Type B pancreatic cell (in vitro differentiated cells): Measurements from ENCODE around the gene C16orf96. TPM values are rescaled to one million over a fixed set of nuclear protein-coding genes. Genes with fewer than 3 reads are reported as not detected.

ENCODE experiments used
- DNase-seq: peaks from one replicate; pipeline ENCODE4 v3.0.0; 2021; ENCODE audit warnings: mixed read lengths; ENCODE audit not compliant: unreplicated experiment; ENCODE audit errors: extremely low spot score
- H3K27ac Mint-ChIP-seq: 2 replicates; pipeline ENCODE4 v1.8.0; 2021; ENCODE audit warnings: mild to moderate bottlenecking, mixed read lengths
- H3K27me3 Mint-ChIP-seq: 2 replicates; pipeline ENCODE4 v1.8.0; 2021; ENCODE audit warnings: mixed read lengths
- H3K36me3 Mint-ChIP-seq: 2 replicates; pipeline ENCODE4 v1.8.0; 2021; ENCODE audit warnings: mixed read lengths
- H3K4me1 Mint-ChIP-seq: one replicate; pipeline ENCODE4 v1.8.0; 2021; ENCODE audit warnings: mixed read lengths; ENCODE audit not compliant: unreplicated experiment
- H3K4me3 Mint-ChIP-seq: 2 replicates; pipeline ENCODE4 v1.8.0; 2021; ENCODE audit warnings: mild to moderate bottlenecking, mixed read lengths
- H3K9me3 Mint-ChIP-seq: 2 replicates; pipeline ENCODE4 v1.8.0; 2021; ENCODE audit warnings: mixed read lengths
- total RNA-seq: library from RNA; stranded (reverse); gene quantifications from 2 replicates; pipeline ENCODE4 v1.2.1, GENCODE V29; 2021; ENCODE audit warnings: low replicate concordance
- TF ChIP-seq, protein P1 (sequence below): fragments of 200-600 bp; sonication (generic); conservative IDR thresholded peaks from 2 replicates; pipeline ENCODE4 v1.5.0; 2021; ENCODE audit warnings: antibody characterized with exemption, mild to moderate bottlenecking

Gene C16orf96
- total RNA-seq, 1 donor from 2014 or later: 0.43 TPM

DNA sequence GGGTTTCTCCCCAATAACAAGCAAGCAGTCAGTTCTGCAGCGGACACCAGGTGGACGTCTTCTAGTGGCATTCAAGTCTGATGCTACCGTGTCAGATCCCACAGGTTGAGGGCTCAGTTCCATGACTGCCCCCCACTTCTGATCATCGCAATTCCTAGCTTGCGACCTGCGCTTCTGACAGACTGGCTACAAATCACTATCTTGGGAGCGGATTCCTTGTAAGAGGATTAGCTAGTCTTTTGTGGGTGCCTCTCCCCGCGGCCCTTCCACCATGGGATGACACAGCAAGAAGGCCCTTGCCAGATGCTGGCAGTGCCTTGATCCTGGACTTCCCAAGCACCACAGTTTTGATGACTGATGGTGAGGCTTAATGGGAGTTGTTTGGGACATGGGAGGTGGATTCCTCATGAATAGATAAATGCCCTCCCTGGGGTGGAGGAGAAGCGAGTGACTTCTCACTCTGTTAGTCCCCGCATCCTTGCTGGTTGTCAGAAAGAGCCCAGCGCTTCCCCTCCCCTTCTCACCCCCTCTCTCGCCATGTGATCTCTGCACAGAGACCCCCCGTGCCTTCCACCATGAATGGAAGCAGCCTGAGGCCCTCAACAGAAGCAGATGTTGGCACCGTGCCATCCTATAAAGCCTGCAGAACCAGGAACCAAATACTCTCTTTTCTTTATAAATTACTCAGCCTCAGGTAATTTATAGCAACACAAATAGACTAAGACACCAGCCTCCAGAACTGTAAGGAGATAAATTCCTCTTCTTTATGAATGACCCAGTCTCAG is 36.7 kb upstream of the C16orf96 start:
- H3K27me3 Mint-ChIP-seq: no peaks in the 10 kb centered on the region
- peak overlapping the region; percentile 64 for H3K4me3 Mint-ChIP-seq
- no peaks in the 10 kb centered on the region for H3K9me3 Mint-ChIP-seq
- H3K4me1 Mint-ChIP-seq: peaks cover 34% of the 10 kb centered on the region
- no peak for DNase-seq
- TF ChIP-seq, protein P1, sequence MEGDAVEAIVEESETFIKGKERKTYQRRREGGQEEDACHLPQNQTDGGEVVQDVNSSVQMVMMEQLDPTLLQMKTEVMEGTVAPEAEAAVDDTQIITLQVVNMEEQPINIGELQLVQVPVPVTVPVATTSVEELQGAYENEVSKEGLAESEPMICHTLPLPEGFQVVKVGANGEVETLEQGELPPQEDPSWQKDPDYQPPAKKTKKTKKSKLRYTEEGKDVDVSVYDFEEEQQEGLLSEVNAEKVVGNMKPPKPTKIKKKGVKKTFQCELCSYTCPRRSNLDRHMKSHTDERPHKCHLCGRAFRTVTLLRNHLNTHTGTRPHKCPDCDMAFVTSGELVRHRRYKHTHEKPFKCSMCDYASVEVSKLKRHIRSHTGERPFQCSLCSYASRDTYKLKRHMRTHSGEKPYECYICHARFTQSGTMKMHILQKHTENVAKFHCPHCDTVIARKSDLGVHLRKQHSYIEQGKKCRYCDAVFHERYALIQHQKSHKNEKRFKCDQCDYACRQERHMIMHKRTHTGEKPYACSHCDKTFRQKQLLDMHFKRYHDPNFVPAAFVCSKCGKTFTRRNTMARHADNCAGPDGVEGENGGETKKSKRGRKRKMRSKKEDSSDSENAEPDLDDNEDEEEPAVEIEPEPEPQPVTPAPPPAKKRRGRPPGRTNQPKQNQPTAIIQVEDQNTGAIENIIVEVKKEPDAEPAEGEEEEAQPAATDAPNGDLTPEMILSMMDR: no peak
- H3K27ac Mint-ChIP-seq: peak overlapping the region; percentile 86
- H3K36me3 Mint-ChIP-seq: no peaks in the 10 kb centered on the region

DNA sequence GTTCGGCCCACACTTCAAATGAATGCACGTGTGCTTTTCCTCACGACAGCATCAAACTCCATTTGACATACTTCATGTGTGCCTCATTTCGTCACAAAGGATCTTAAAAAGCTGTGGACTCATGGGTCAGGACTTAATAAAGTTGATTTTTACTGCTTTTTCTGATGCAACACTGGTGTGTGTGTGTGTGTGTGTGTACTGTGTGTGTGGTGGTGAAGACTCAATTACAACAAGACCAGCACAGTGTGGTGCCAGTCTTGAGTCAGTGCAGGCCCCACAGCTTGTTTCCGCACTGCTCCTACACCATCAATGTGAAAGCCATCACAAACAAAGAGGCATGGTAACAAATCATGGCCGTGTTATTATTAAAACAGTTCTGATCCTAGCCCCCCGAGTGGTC is 35.2 kb upstream of the C16orf96 start:
- no peaks in the 10 kb centered on the region for H3K27me3 Mint-ChIP-seq
- DNase-seq: no peak
- no peak overlapping the region for H3K4me3 Mint-ChIP-seq
- no peaks in the 10 kb centered on the region for H3K9me3 Mint-ChIP-seq
- TF ChIP-seq, protein P1: no peak
- H3K36me3 Mint-ChIP-seq: no peaks in the 10 kb centered on the region
- H3K27ac Mint-ChIP-seq: no peak overlapping the region
- peaks cover 30% of the 10 kb centered on the region for H3K4me1 Mint-ChIP-seq

DNA sequence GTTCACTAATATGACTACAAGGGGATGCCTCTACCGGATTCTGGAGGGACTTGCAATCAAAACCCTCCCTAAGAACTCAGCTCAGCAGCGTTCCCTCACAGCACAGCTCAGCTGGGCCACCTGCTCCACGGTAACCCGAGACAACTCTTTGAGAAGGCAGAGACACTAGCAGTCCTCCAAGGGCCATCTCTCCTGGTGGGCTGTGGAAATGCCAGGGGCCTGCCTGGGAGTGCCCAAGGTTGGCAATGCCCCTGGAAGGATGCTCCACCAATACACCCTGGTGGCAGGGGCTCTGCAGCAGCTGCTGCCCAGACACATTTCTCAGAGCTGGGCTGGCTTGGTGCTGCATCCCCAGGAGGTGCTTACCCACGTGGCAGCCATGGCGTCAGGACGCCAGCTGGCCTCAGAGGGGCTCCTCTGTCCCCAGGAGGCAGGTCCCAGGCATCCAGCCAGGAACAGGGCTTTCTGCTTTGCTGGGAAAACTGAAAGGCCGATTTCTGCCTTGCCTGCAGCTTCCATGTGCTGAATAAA is 34.0 kb upstream of the C16orf96 start:
- TF ChIP-seq, protein P1: no peak
- Mint-ChIP-seq H3K27ac (no peak overlapping the region), H3K4me3 (no peak overlapping the region), H3K36me3 (no peaks in the 10 kb centered on the region), H3K27me3 (no peaks in the 10 kb centered on the region), H3K9me3 (no peaks in the 10 kb centered on the region), H3K4me1 (peaks cover 28% of the 10 kb centered on the region)
- no peak for DNase-seq

DNA sequence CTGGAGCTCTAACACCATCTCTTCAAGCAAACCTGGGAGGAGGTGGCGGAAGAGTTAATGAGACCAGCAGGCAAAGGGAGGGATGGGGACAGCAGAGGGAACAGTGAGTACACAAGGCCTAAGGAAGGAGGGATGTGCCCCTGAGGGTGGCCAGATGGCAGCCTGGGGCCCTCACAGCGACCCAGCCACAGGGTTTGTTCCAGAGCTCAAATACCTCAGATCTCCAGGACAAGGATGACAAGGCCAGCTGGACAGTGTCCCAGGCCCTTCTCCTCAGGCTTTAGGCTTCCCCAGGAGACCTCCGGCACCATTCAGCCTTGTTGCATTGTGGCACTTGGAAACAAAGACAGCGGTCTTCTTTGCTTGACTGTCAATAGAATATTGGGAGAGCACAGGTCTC is 32.5 kb upstream of the C16orf96 start:
- H3K27ac Mint-ChIP-seq: no peak overlapping the region
- TF ChIP-seq, protein P1: no peak
- no peak overlapping the region for H3K4me3 Mint-ChIP-seq
- H3K27me3 Mint-ChIP-seq: no peaks in the 10 kb centered on the region
- no peak for DNase-seq
- peaks cover 3% of the 10 kb centered on the region for H3K36me3 Mint-ChIP-seq
- no peaks in the 10 kb centered on the region for H3K9me3 Mint-ChIP-seq
- H3K4me1 Mint-ChIP-seq: peaks cover 32% of the 10 kb centered on the region

DNA sequence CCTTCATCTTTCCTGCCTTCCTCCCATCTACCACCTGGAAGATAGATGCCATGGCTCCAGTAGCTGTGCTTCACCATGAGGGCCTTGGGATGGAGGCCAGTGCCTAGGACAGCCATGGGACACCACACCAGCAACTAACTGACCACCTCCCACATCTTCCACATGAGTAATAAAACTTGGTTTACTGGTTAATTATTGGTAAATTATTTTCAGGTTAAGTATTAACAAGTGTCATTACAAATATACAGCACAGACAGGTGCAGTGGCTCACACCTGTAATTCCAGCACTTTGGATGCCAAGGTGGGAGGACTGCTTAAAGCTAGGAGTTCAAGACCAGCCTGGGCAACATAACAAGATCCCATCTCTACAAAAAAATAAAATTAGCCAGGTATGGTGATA is 31.6 kb upstream of the C16orf96 start:
- peaks cover 3% of the 10 kb centered on the region for H3K36me3 Mint-ChIP-seq
- H3K4me3 Mint-ChIP-seq: no peak overlapping the region

More for the DNA sequence above, 31.6 kb upstream of the C16orf96 start:
- TF ChIP-seq, protein P1: no peak
- Mint-ChIP-seq H3K27me3 (no peaks in the 10 kb centered on the region), H3K27ac (no peak overlapping the region), H3K9me3 (no peaks in the 10 kb centered on the region), H3K4me1 (peaks cover 33% of the 10 kb centered on the region)
- no peak for DNase-seq
